ENCODE results near the gene IGHMBP2.
"Not testable (repeated sequence)": the region's sequence is repeated elsewhere in the genome, so short reads cannot be mapped to it uniquely, and the experiment has no call there.

IGHMBP2 gene

DNA sequence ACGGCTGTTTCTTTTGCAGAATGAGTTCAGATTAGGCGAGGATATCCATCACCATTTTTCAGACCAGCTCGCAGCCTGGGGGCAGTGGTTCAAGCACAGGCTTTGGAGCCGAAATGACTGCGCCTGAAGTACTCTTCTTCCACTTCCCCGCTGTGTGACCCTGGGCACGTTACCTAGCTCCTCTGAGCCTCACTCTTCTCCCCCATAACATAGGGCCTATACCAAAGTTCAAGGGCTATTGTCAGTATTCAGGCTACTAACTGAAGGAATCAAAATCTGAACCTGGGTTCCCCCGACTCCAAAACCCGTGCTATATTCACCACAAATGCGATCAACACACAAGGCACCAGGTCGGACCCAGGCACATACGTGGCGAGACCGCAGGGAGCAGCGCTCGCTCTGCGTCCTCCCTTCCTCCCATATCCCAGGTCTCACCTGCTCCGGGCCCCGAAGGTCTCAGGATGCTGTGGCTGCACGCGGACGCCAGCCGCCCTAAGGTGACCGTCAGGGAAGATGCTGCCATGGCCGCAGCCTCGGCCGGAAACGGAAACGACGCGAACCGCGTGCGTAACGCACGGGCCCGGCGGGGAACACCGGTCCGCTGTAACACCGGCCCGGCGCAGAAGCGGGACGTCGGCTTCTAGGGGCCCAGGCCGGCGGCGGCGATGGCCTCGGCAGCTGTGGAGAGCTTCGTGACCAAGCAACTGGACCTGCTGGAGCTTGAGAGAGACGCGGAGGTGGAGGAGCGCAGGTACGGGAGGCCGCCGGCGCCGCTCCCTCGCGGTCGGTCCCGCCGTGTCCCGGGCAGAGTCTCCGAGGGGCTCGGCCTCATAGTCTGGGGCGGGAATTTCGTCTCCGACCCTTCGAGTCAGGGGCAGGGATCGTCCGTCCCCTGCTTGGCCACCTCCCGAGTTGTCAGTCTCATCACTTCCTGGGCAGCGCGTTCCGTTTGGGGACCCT, at the start of gene IGHMBP2, which contains the start of gene MRPL21:
Gene IGHMBP2, plus strand, starts transcription at position 604 of the 960 bp plus-strand sequence. Its CDS starts 62 bp downstream, at position 666.
Gene MRPL21, minus strand, starts transcription at position 545 of the 960 bp plus-strand sequence. Its CDS starts 22 bp downstream, at position 523.
- Histone ChIP-seq H3K27me3 (ENCODE audit: insufficient read depth, low read length, poor library complexity) (no peaks in the 10 kb centered on the region), H3K79me2 (ENCODE audit: insufficient read depth, low read length) (peaks cover 64% of the 10 kb centered on the region), H3K4me1 (ENCODE audit: insufficient read depth, low read length) (peaks cover 37% of the 10 kb centered on the region), H3K4me2 (ENCODE audit: insufficient read depth, low read length) (peak within 1 kb of the TSS; percentile 84), H3K36me3 (ENCODE audit: insufficient read depth, low read length) (peaks cover 46% of the 10 kb centered on the region), H2AFZ (ENCODE audit: low read depth, low read length) (peak within 1 kb of the TSS; percentile 94), H3K27ac (ENCODE audit: low read length) (peak within 1 kb of the TSS; percentile 78), H3K9me3 (ENCODE audit: insufficient read depth, low read length, severe bottlenecking) (no peaks in the 10 kb centered on the region), H3K4me3 (ENCODE audit: low read depth in 1 of 2, low read length in 2 of 2) (peak within 1 kb of the TSS; percentile 79 to 95), H4K20me1 (ENCODE audit: insufficient read depth, low read length) (peaks cover 22% of the 10 kb centered on the region), H3K9ac (ENCODE audit: low read depth, low read length) (peak within 1 kb of the TSS; percentile 82)
- TF ChIP-seq EZH2 (IDR thresholded peaks at IDR 0.05; ENCODE audit: borderline replicate concordance, low read depth, low read length, severe bottlenecking) (no peak), CTCF (IDR thresholded peaks at IDR 0.05; ENCODE audit: borderline replicate concordance, extremely low read depth, low read length, poor library complexity, severe bottlenecking) (no peak)
- DNase-seq: peak; percentile 82
- peak; percentile 93 for ATAC-seq (ENCODE audit: insufficient read depth, low read depth)

GRCh38 chr11:68854273-68854958, 49.3 kb upstream of the IGHMBP2 start:
- TF ChIP-seq EZH2 (IDR thresholded peaks at IDR 0.05; ENCODE audit: borderline replicate concordance, low read depth, low read length, severe bottlenecking) (no peak), CTCF (IDR thresholded peaks at IDR 0.05; ENCODE audit: borderline replicate concordance, extremely low read depth, low read length, poor library complexity, severe bottlenecking) (no peak)
- H3K9me3 ChIP-seq (ENCODE audit: insufficient read depth, low read length, severe bottlenecking): no peaks in the 10 kb centered on the region
- no peak overlapping the region for H3K9ac ChIP-seq (ENCODE audit: low read depth, low read length)
- no peak overlapping the region for H2AFZ ChIP-seq (ENCODE audit: low read depth, low read length)
- H4K20me1 ChIP-seq (ENCODE audit: insufficient read depth, low read length): no peaks in the 10 kb centered on the region
- H3K4me3 ChIP-seq (ENCODE audit: low read depth in 1 of 2, low read length in 2 of 2): no peak overlapping the region
- H3K4me2 ChIP-seq (ENCODE audit: insufficient read depth, low read length): no peak overlapping the region
- H3K27me3 ChIP-seq (ENCODE audit: insufficient read depth, low read length, poor library complexity): no peaks in the 10 kb centered on the region
- DNase-seq: no peak
- no peaks in the 10 kb centered on the region for H3K36me3 ChIP-seq (ENCODE audit: insufficient read depth, low read length)
- H3K27ac ChIP-seq (ENCODE audit: low read length): no peak overlapping the region
- ATAC-seq (ENCODE audit: insufficient read depth, low read depth): no peak
- no peaks in the 10 kb centered on the region for H3K79me2 ChIP-seq (ENCODE audit: insufficient read depth, low read length)
- H3K4me1 ChIP-seq (ENCODE audit: insufficient read depth, low read length): no peaks in the 10 kb centered on the region

DNA sequence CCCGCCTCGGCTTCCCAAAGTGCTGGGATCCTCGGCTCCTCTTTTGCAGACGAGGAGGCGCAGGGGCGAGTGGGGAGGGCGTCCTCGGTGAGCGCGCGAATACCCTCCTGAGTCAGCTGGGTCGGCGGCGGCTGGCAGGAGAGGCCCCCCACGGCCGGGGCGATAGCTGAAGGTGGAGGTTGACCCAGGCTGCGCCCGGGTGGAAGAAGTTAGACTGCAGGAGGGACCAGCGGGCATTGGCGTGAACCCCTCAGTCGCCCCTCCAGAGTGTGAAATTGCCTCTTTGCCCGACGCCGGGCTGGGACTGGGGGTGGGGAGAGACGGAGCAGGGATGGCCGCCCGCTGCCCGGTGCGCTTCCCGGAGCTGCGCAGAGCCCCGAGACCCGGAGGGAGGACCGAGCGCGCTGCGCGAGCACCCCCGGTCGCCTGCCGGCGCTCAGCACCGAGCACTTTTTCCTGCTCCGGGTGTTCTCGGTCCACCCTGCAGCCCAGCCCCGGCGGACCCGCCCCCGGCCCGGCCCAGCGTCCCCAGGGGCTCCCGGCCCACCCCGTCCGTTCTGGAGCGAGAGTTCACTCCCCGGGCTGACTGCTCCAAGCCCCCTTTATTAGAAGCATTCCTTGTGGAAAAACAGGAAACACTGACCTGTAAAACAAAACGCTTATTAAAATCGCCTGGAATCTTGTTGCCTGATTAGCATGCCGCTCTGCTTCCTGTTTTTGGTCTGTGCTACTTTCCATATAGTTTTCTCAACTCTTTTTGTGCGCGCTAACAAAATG, 48.3 kb upstream of the IGHMBP2 start:
- no peak overlapping the region for H3K4me3 ChIP-seq (ENCODE audit: low read depth in 1 of 2, low read length in 2 of 2)

DNA sequence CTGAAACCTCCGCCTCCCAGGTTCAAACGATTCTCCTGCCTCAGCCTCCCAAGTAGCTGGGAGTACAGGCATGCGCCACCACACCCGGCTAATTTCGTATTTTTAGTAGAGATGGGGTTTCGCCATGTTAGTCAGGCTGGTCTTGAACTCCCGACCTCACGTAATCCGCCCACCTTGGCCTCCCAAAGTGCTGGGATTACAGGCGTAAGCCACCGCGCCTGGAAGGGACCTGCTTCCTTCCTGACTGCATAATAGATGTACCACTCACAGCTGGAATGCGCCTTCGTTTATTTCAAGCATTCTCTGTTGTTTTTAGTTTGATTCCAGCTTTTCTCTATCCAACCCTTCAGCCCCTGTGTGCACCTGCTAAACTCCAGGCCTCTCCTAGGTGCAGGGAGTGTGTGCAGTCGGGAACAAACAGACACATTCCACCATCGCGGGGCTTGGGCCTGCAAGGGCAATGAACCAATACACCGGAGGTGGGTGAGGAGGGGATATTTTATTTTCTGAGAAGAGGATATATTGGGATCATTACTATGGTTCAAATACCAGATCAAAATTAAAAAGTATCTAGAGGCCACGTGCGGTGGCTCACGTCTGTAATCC, 47.2 kb upstream of the IGHMBP2 start:
- not testable (repeated sequence) for H3K9ac ChIP-seq (ENCODE audit: low read depth, low read length); ATAC-seq (ENCODE audit: insufficient read depth, low read depth); H3K9me3 ChIP-seq (ENCODE audit: insufficient read depth, low read length, severe bottlenecking); DNase-seq; H4K20me1 ChIP-seq (ENCODE audit: insufficient read depth, low read length); H2AFZ ChIP-seq (ENCODE audit: low read depth, low read length); H3K27ac ChIP-seq (ENCODE audit: low read length); H3K27me3 ChIP-seq (ENCODE audit: insufficient read depth, low read length, poor library complexity); H3K4me2 ChIP-seq (ENCODE audit: insufficient read depth, low read length); H3K36me3 ChIP-seq (ENCODE audit: insufficient read depth, low read length); H3K4me1 ChIP-seq (ENCODE audit: insufficient read depth, low read length); H3K79me2 ChIP-seq (ENCODE audit: insufficient read depth, low read length); H3K4me3 ChIP-seq (ENCODE audit: low read depth in 1 of 2, low read length in 2 of 2)

More for the DNA sequence above, 48.3 kb upstream of the IGHMBP2 start:
- Histone ChIP-seq H3K4me2 (ENCODE audit: insufficient read depth, low read length) (no peak overlapping the region), H3K36me3 (ENCODE audit: insufficient read depth, low read length) (no peaks in the 10 kb centered on the region), H2AFZ (ENCODE audit: low read depth, low read length) (no peak overlapping the region), H3K4me1 (ENCODE audit: insufficient read depth, low read length) (no peaks in the 10 kb centered on the region), H3K9me3 (ENCODE audit: insufficient read depth, low read length, severe bottlenecking) (no peaks in the 10 kb centered on the region), H3K9ac (ENCODE audit: low read depth, low read length) (no peak overlapping the region), H3K27me3 (ENCODE audit: insufficient read depth, low read length, poor library complexity) (no peaks in the 10 kb centered on the region), H4K20me1 (ENCODE audit: insufficient read depth, low read length) (no peaks in the 10 kb centered on the region), H3K27ac (ENCODE audit: low read length) (no peak overlapping the region), H3K79me2 (ENCODE audit: insufficient read depth, low read length) (no peaks in the 10 kb centered on the region)
- TF ChIP-seq EZH2 (IDR thresholded peaks at IDR 0.05; ENCODE audit: borderline replicate concordance, low read depth, low read length, severe bottlenecking): no peak
- no peak for TF ChIP-seq CTCF (IDR thresholded peaks at IDR 0.05; ENCODE audit: borderline replicate concordance, extremely low read depth, low read length, poor library complexity, severe bottlenecking)
- DNase-seq (no peak), ATAC-seq (ENCODE audit: insufficient read depth, low read depth) (no peak)

Measured in DND-41 (cell line).